ENCODE measurements around the gene CDH7.

DNA sequence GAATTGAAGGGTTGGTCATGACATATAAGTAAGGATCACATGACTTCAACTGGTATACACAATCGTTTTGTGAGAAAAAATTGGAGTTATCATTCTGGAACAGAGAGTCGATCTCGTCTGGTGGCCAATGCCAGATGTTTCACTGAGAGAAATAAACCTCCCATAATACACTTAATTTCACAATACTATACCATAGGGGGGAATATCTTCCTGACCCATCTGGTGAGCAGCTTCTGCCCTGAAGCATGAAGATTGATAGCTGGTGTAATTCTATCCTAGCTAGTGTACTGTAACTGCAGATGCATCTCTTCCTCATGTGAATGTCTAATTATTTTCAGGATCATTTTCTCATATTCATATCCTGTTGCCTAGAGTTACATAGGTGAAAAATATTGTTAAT is 15.7 kb upstream of the CDH7 start:
- TF ChIP-seq, protein P1, sequence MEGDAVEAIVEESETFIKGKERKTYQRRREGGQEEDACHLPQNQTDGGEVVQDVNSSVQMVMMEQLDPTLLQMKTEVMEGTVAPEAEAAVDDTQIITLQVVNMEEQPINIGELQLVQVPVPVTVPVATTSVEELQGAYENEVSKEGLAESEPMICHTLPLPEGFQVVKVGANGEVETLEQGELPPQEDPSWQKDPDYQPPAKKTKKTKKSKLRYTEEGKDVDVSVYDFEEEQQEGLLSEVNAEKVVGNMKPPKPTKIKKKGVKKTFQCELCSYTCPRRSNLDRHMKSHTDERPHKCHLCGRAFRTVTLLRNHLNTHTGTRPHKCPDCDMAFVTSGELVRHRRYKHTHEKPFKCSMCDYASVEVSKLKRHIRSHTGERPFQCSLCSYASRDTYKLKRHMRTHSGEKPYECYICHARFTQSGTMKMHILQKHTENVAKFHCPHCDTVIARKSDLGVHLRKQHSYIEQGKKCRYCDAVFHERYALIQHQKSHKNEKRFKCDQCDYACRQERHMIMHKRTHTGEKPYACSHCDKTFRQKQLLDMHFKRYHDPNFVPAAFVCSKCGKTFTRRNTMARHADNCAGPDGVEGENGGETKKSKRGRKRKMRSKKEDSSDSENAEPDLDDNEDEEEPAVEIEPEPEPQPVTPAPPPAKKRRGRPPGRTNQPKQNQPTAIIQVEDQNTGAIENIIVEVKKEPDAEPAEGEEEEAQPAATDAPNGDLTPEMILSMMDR (IDR thresholded peaks at IDR 0.05; ENCODE audit: poor library complexity), result no peak
- no peak for TF ChIP-seq EZH2phosphoT487 (IDR thresholded peaks at IDR 0.05; ENCODE audit: low read depth, severe bottlenecking, unreplicated experiment)
- no peak for TF ChIP-seq EZH2 (IDR thresholded peaks at IDR 0.05; ENCODE audit: borderline replicate concordance)

Measured in hepatocyte (in vitro differentiated cells).